Mesenteric fat pad (tissue), 1 donor: ENCODE measurements around the gene GRID1. TPM values are rescaled to one million over a fixed set of nuclear protein-coding genes. Genes with fewer than 3 reads are reported as not detected.

Experiments used
- DNase-seq: peaks from one replicate; pipeline ENCODE4 v3.0.0-alpha.2; 2020; ENCODE audit warnings: low spot score
- total RNA-seq: library from RNA; stranded (reverse); fragmentation: NEBNext Ultra II Directional; extraction: Animal tissue kit (Norgen Biotek cat#: 25700); gene quantifications from one replicate; pipeline ENCODE4 v1.2.1, GENCODE V29; 2021
- donor health status: DM: yes; HTN: yes; CAD: no.

GRID1 gene
- total RNA-seq, 1 donor from 2014 or later = 2.1 TPM

GRCh38 chr10:86295351-86295750 lies 71.2 kb downstream of the GRID1 start:
- peak; percentile 73 for DNase-seq

- DNase-seq = peak; percentile 49
These were observed 72.0 kb downstream of the GRID1 start for GRCh38 chr10:86294346-86295265.

- no peak for DNase-seq
These were observed 73.2 kb downstream of the GRID1 start for GRCh38 chr10:86293396-86293791.

GRCh38 chr10:86292462-86293395 lies 73.9 kb downstream of the GRID1 start:
- peak; percentile 87 for DNase-seq

GRCh38 chr10:86291616-86292340 lies 74.8 kb downstream of the GRID1 start:
- peak; percentile 67 for DNase-seq

- DNase-seq = peak; percentile 68
These were observed 75.5 kb downstream of the GRID1 start for GRCh38 chr10:86290933-86291615.

- peak; percentile 65 for DNase-seq
These were observed 77.1 kb downstream of the GRID1 start for GRCh38 chr10:86289577-86289868.

- DNase-seq = peak; percentile 55
These were observed 77.7 kb downstream of the GRID1 start for GRCh38 chr10:86288695-86289576.

GRCh38 chr10:86287966-86288579 lies 78.5 kb downstream of the GRID1 start:
- DNase-seq = peak; percentile 75

GRCh38 chr10:86287110-86287793 lies 79.3 kb downstream of the GRID1 start:
- DNase-seq = peak; percentile 72

GRCh38 chr10:86286236-86287109 lies 80.1 kb downstream of the GRID1 start:
- DNase-seq = peak; percentile 73

GRCh38 chr10:86285136-86285790 lies 81.3 kb downstream of the GRID1 start:
- DNase-seq = peak; percentile 65

- DNase-seq = peak; percentile 85
These were observed 82.1 kb downstream of the GRID1 start for GRCh38 chr10:86284355-86285105.

GRCh38 chr10:86283466-86284287 lies 82.9 kb downstream of the GRID1 start:
- peak; percentile 41 for DNase-seq

- DNase-seq = peak; percentile 68
These were observed 83.7 kb downstream of the GRID1 start for GRCh38 chr10:86282664-86283465.
